Measurements from ENCODE around the gene DLGAP3. TPM values are rescaled to one million over a fixed set of nuclear protein-coding genes. Genes with fewer than 3 reads are reported as not detected.

The DLGAP3 gene
- total RNA-seq, 4 donors from 2014 or later, result 0.06 to 0.83 (median 0.40) TPM

- no peak for DNase-seq (ENCODE audit: extremely low spot score)
- no peak overlapping the region for H3K4me3 ChIP-seq
- no peak overlapping the region for H3K27ac ChIP-seq (replicated peaks in 1 of 4)
- H3K36me3 ChIP-seq, result no peaks in the 10 kb centered on the region
- WGBS, result 67% methylated on average over 4 of the region's 4 CpGs
- peaks cover 0 to 60% (median 4%) of the 10 kb centered on the region in 4 donors for H3K27me3 ChIP-seq
- no peaks in the 10 kb centered on the region for H3K4me1 ChIP-seq
- TF ChIP-seq CTCF (IDR thresholded peaks at IDR 0.05), result no peak
- no peak for TF ChIP-seq EP300 (IDR thresholded peaks at IDR 0.05)
- TF ChIP-seq POLR2A (IDR thresholded peaks at IDR 0.05; ENCODE audit: low read depth), result no peak
- no peak for TF ChIP-seq POLR2AphosphoS5 (IDR thresholded peaks at IDR 0.05)
- intact Hi-C loops (cut with DNase I), result no loop called here
- H3K9me3 ChIP-seq, result no peaks in the 10 kb centered on the region
Measured at GRCh38 chr1:34874296-34874952, 55.0 kb downstream of the DLGAP3 start.

GRCh38 chr1:34872133-34872503, 57.3 kb downstream of the DLGAP3 start:
- WGBS, result 81% methylated on average over 4 of the region's 4 CpGs
- Histone ChIP-seq H3K4me3 (no peak overlapping the region), H3K27me3 (peaks cover 0 to 42% (median 0%) of the 10 kb centered on the region in 4 donors), H3K9me3 (no peaks in the 10 kb centered on the region), H3K36me3 (no peaks in the 10 kb centered on the region), H3K4me1 (peaks cover 0 to 1% (median under 1%) of the 10 kb centered on the region in 4 donors), H3K27ac (replicated peaks in 1 of 4) (no peak overlapping the region)
- no peak for TF ChIP-seq POLR2A (IDR thresholded peaks at IDR 0.05; ENCODE audit: low read depth)
- no peak for TF ChIP-seq CTCF (IDR thresholded peaks at IDR 0.05)
- TF ChIP-seq EP300 (IDR thresholded peaks at IDR 0.05), result no peak
- no peak for TF ChIP-seq POLR2AphosphoS5 (IDR thresholded peaks at IDR 0.05)
- intact Hi-C loops (cut with DNase I), result no loop called here
- no peak for DNase-seq (ENCODE audit: extremely low spot score)

- Histone ChIP-seq H3K4me1 (peaks cover 4 to 7% (median 5%) of the 10 kb centered on the region in 4 donors), H3K36me3 (no peaks in the 10 kb centered on the region), H3K27ac (replicated peaks in 1 of 4) (no peak overlapping the region), H3K27me3 (peaks cover 0 to 36% (median 0%) of the 10 kb centered on the region in 4 donors), H3K4me3 (no peak overlapping the region), H3K9me3 (no peaks in the 10 kb centered on the region)
- no peak for DNase-seq (ENCODE audit: extremely low spot score)
- TF ChIP-seq POLR2AphosphoS5 (IDR thresholded peaks at IDR 0.05), result no peak
- no peak for TF ChIP-seq EP300 (IDR thresholded peaks at IDR 0.05)
- TF ChIP-seq POLR2A (IDR thresholded peaks at IDR 0.05; ENCODE audit: low read depth), result no peak
- no peak for TF ChIP-seq CTCF (IDR thresholded peaks at IDR 0.05)
- intact Hi-C loops (cut with DNase I), result no loop called here
- 70% methylated on average over 17 of the region's 17 CpGs for WGBS
Measured at GRCh38 chr1:34871443-34872132, 57.9 kb downstream of the DLGAP3 start.

- TF ChIP-seq POLR2A (IDR thresholded peaks at IDR 0.05; ENCODE audit: low read depth) (no peak), POLR2AphosphoS5 (IDR thresholded peaks at IDR 0.05) (no peak), EP300 (IDR thresholded peaks at IDR 0.05) (no peak)
- Histone ChIP-seq H3K4me3 (no peak overlapping the region), H3K27me3 (peaks cover 0 to 24% (median 0%) of the 10 kb centered on the region in 4 donors), H3K9me3 (no peaks in the 10 kb centered on the region), H3K36me3 (no peaks in the 10 kb centered on the region), H3K27ac (replicated peaks in 1 of 4) (no peak overlapping the region), H3K4me1 (peaks cover 10 to 17% (median 15%) of the 10 kb centered on the region in 4 donors)
- 44% methylated on average over 2 of the region's 2 CpGs for WGBS
- no peak for DNase-seq (ENCODE audit: extremely low spot score)
- intact Hi-C loops (cut with DNase I), result no loop called here
Measured at GRCh38 chr1:34870395-34870794, 59.1 kb downstream of the DLGAP3 start.

- peaks cover 0 to 18% (median 0%) of the 10 kb centered on the region in 4 donors for H3K27me3 ChIP-seq
- no peaks in the 10 kb centered on the region for H3K36me3 ChIP-seq
- 92% methylated on average over 4 of the region's 4 CpGs for WGBS
- TF ChIP-seq POLR2AphosphoS5 (IDR thresholded peaks at IDR 0.05) (no peak), CTCF (IDR thresholded peaks at IDR 0.05) (no peak), EP300 (IDR thresholded peaks at IDR 0.05) (no peak), POLR2A (IDR thresholded peaks at IDR 0.05; ENCODE audit: low read depth) (no peak)
- no peaks in the 10 kb centered on the region for H3K9me3 ChIP-seq
- DNase-seq (ENCODE audit: extremely low spot score), result no peak
- no peak overlapping the region for H3K27ac ChIP-seq (replicated peaks in 1 of 4)
- H3K4me3 ChIP-seq, result no peak overlapping the region
- peaks cover 13 to 21% (median 18%) of the 10 kb centered on the region in 4 donors for H3K4me1 ChIP-seq
- intact Hi-C loops (cut with DNase I), result loop anchor here (5.0 kb wide), 1 partner anchor 82 kb away; no protein-coding TSS in a partner anchor
Measured at GRCh38 chr1:34869760-34870159, 59.7 kb downstream of the DLGAP3 start.

Data from esophagus muscularis mucosa (tissue), 4 donors.